Body of pancreas (tissue), 4 donors: ENCODE data around the gene NDUFAF3. TPM values are rescaled to one million over a fixed set of nuclear protein-coding genes. Genes with fewer than 3 reads are reported as not detected.

Experiments
- ATAC-seq: fragments of 150-250 bp; one replicate; pipeline ENCODE4 v1.9.1; 2016
- DNase-seq, 4 donors: peaks; one replicate each; pipeline ENCODE4 v3.0.0-alpha.2; 2019
- H3K27ac ChIP-seq, 4 donors: fragments of 200-600 bp; sonication (generic); 1 replicate in 3 of 4; 2 replicates in 1 of 4; pipeline versions ENCODE4 v1.5.1 to v1.6.1; 2016 to 2019; ENCODE audit warnings: mild to moderate bottlenecking in 1 of 4, mixed read lengths in 1 of 4, moderate library complexity in 1 of 4
- H3K27me3 ChIP-seq, 2 donors: fragments of 200-600 bp; sonication (generic); one replicate each; pipeline ENCODE4 v1.6.0; 2016; ENCODE audit warnings: mild to moderate bottlenecking in 1 of 2
- H3K36me3 ChIP-seq, 2 donors: fragments of 200-600 bp; sonication (generic); replicated peaks in 1 of 2; 2 replicates each; pipeline ENCODE4 v1.5.1; 2016; ENCODE audit warnings: low read depth in 2 of 2; ENCODE audit not compliant: insufficient read depth in 1 of 2
- H3K4me1 ChIP-seq: fragments of 200-600 bp; sonication (generic); one replicate; pipeline ENCODE4 v1.6.0; 2016
- H3K4me3 ChIP-seq, 2 donors: fragments of 200-600 bp; sonication (generic); 1 replicate in 1 of 2; 2 replicates in 1 of 2; pipeline ENCODE4 v1.5.1; 2016 to 2019
- H3K9me3 ChIP-seq, 3 donors: fragments of 200-600 bp; sonication (generic); 1 replicate in 2 of 3; 2 replicates in 1 of 3; pipeline ENCODE4 v1.5.1; 2016
- CTCF ChIP-seq, 7 experiments: fragments of 450-650 bp in 4 of 7; fragments of 200-600 bp in 3 of 7; sonication (generic) in 3 of 7; IDR thresholded peaks; one replicate each; pipeline ENCODE4 v1.5.1; 2016 to 2019; ENCODE audit warnings: antibody characterized with exemption in 7 of 7
- POLR2A ChIP-seq, 3 donors: fragments of 450-650 bp; IDR thresholded peaks; one replicate each; pipeline ENCODE4 v1.6.1; 2016; ENCODE audit warnings: antibody characterized with exemption in 3 of 3, mild to moderate bottlenecking in 2 of 3
- WGBS, 2 donors: methylation state at CpG; one replicate each; pipeline ENCODE4 v1.1.5; 2017; 5-methylcytosine and 5-hydroxymethylcytosine counted together
- intact Hi-C: fragments of 100-400 bp; cut with DNase I; formaldehyde crosslinking; loops from one replicate; pipeline ENCODE4 v1.15.1; 2023
- total RNA-seq, 2 donors: library from RNA; depleted of rRNA; stranded (reverse); fragments of >200 nt; gene quantifications; one replicate each; pipeline ENCODE4 v1.1.0, GENCODE V29; 2016

Gene NDUFAF3
- total RNA-seq, 2 donors from 2014 or later = 25.7 to 55.0 TPM

GRCh38 chr3:48999085-48999858 is 22.6 kb upstream of the NDUFAF3 start:
- 75 to 76% methylated on average over 5 to 8 of the region's 8 CpGs for WGBS, 2 donors
- no peak for TF ChIP-seq POLR2A (IDR thresholded peaks at IDR 0.05)
- no peak for TF ChIP-seq CTCF (IDR thresholded peaks at IDR 0.05)
- Histone ChIP-seq H3K27ac (peak overlapping the region in 1 of 4 donors; percentile 12), H3K4me1 (no peaks in the 10 kb centered on the region), H3K27me3 (no peaks in the 10 kb centered on the region), H3K9me3 (no peaks in the 10 kb centered on the region), H3K4me3 (no peak overlapping the region), H3K36me3 (no peaks in the 10 kb centered on the region)
- no peak for DNase-seq
- intact Hi-C loops = no loop called here
- ATAC-seq = no peak

- Histone ChIP-seq H3K4me3 (no peak overlapping the region), H3K36me3 (no peaks in the 10 kb centered on the region), H3K27ac (no peak overlapping the region), H3K9me3 (no peaks in the 10 kb centered on the region), H3K4me1 (peaks cover 3% of the 10 kb centered on the region), H3K27me3 (no peaks in the 10 kb centered on the region)
- intact Hi-C loops = no loop called here
- ATAC-seq = no peak
- DNase-seq = no peak
- TF ChIP-seq POLR2A (IDR thresholded peaks at IDR 0.05) (no peak), CTCF (IDR thresholded peaks at IDR 0.05) (no peak)
- WGBS, 2 donors = 80 to 94% methylated on average over 2 to 6 of the region's 6 CpGs
Measured at GRCh38 chr3:49001155-49001554, 20.8 kb upstream of the NDUFAF3 start.

- H3K4me3 ChIP-seq = no peak overlapping the region
- no peak overlapping the region for H3K27ac ChIP-seq
- no peaks in the 10 kb centered on the region for H3K27me3 ChIP-seq
- TF ChIP-seq POLR2A (IDR thresholded peaks at IDR 0.05) (no peak), CTCF (IDR thresholded peaks at IDR 0.05) (no peak)
- H3K36me3 ChIP-seq = no peaks in the 10 kb centered on the region
- ATAC-seq (no peak), DNase-seq (peak in 1 of 4 donors; percentile 43)
- peaks cover 21% of the 10 kb centered on the region for H3K4me1 ChIP-seq
- intact Hi-C loops = no loop called here
- WGBS, 2 donors = 63 to 84% methylated on average over 2 to 15 of the region's 16 CpGs
- no peaks in the 10 kb centered on the region for H3K9me3 ChIP-seq
Measured at GRCh38 chr3:49004352-49005302, 17.3 kb upstream of the NDUFAF3 start.

GRCh38 chr3:49005303-49005680 is 16.6 kb upstream of the NDUFAF3 start:
- H3K36me3 ChIP-seq = no peaks in the 10 kb centered on the region
- H3K9me3 ChIP-seq = no peaks in the 10 kb centered on the region
- no peak overlapping the region for H3K27ac ChIP-seq
- H3K4me3 ChIP-seq = no peak overlapping the region
- ATAC-seq (no peak), DNase-seq (no peak)
- TF ChIP-seq CTCF (IDR thresholded peaks at IDR 0.05) = no peak
- TF ChIP-seq POLR2A (IDR thresholded peaks at IDR 0.05) = no peak
- intact Hi-C loops = no loop called here
- H3K4me1 ChIP-seq = peaks cover 21% of the 10 kb centered on the region
- WGBS, 2 donors = 94 to 96% methylated on average over 3 of the region's 3 CpGs
- H3K27me3 ChIP-seq = no peaks in the 10 kb centered on the region
